HG03064 (cell line): ENCODE data around the gene ZMYND19.
"Not testable (repeated sequence)": the region's sequence is repeated elsewhere in the genome, so short reads cannot be mapped to it uniquely, and the experiment has no call there.

Experiments
- ATAC-seq: cut with Tn5 transposase; IDR thresholded peaks from one replicate; pipeline ENCODE4 v1.9.1; 2021; ENCODE audit warnings: low read depth; ENCODE audit not compliant: unreplicated experiment

ZMYND19 gene

GRCh38 chr9:137564134-137564533 lies 26.2 kb downstream of the ZMYND19 start:
- ATAC-seq = no peak

DNA sequence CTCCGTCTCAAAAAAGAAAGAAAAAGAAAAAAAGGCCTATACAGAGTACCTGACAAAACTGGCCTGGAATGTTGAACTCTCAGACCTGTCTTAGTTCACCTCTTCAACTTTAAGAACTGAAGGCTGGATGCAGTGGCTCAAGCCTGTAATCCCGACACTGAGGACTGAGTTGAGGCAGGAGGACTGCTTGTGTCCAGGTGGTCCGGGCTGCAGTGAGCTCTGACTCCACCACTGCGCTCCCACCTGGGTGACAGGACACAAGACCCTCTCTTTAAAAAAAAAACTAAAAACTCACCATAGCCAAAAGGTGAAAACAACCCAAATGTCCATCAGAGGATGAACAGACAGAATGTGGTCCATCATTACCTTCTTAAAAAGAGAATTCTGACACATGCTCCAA lies 32.2 kb downstream of the ZMYND19 start:
- no peak for ATAC-seq

DNA sequence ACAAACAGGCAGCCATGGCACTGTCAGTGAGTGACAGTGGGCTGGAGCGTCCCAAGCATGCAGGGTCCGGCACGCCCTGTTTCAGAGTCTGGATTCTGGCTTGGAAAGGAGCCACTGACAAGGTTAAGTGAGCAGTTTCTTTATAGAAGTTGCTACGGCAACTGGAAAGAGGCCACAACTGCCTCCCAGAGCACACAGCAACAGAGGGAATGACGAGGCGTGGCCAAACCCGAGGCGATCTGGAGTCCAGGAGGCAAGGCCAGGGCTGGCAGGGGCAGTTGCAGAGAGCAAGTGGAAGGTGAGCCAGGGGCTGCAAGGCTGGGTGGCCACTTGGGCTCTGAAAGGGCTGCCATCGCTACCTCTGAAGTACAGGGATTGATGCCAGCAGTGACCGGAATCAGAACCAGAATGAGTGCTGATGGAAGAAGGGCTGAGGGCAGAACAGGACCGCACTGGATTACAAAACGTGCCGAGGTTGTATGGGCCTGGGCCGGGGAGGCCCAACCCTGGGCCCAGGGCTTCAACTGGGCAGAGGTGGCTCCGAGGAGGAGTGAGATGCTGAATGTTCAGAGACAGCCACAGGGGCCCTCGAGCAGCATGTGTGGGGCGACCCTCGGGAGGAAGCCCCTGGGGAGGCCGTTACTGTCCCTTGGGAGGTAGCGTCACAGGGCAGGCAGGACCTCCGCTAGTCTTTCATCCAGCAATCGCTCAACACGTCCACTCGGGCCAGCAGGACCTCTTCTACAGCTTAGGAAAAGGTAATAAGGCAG lies 34.1 kb downstream of the ZMYND19 start:
- no peak for ATAC-seq

GRCh38 chr9:137555179-137555578 lies 35.1 kb downstream of the ZMYND19 start:
- no peak for ATAC-seq

GRCh38 chr9:137554349-137554748 lies 36.0 kb downstream of the ZMYND19 start:
- ATAC-seq = no peak

DNA sequence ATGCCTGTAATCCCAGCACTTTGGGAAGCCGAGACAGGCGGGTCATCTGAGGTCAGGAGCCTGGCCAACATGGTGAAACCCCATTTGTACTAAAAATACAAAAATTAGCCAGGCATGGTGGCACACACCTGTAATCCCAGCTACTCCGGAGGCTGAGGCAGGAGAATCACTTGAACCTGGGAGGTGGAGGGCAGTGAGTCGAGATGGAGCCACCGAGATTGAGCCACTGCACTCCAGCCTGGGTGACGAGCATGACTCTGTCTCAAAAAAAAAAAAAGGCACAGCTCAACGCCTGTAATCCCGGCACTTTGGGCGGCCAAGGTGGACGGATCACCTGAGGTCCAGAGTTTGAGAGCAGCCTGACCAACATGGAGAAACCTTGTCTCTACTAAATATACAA lies 36.7 kb downstream of the ZMYND19 start:
- not testable (repeated sequence) for ATAC-seq

- peak; percentile 13 for ATAC-seq
Observed at GRCh38 chr9:137552022-137552768, 38.1 kb downstream of the ZMYND19 start.

- peak; percentile 60 for ATAC-seq
Observed at GRCh38 chr9:137551264-137552021, 38.9 kb downstream of the ZMYND19 start, which contains the start of gene MRPL41. TSS of gene MRPL41 (plus strand) at chr9:137551879. CDS start at chr9:137552082, 203 bp downstream.

DNA sequence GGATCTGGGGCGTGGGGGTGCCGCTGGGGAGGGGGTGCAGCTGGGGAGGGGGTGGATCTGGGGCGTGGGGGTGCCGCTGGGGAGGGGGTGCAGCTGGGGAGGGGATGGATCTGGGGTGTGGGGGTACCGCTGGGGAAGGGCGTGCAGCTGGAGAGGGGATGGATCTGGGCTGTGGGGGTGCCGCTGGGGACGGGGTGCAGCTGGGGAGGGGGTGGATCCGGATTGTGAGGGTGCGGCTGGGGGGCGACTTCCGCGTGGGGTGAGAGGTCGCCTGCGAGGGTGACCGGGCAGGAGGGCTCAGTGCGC lies 39.4 kb downstream of the ZMYND19 start:
- ATAC-seq = not testable (repeated sequence)

GRCh38 chr9:137550231-137550621 lies 40.1 kb downstream of the ZMYND19 start, which contains the start of gene PNPLA7:
TSS of gene PNPLA7 (minus strand) at chr9:137550402. CDS start at chr9:137550197, 205 bp downstream.
- ATAC-seq = no peak

- ATAC-seq = no peak
Observed at GRCh38 chr9:137547687-137548543, 42.4 kb downstream of the ZMYND19 start.

DNA sequence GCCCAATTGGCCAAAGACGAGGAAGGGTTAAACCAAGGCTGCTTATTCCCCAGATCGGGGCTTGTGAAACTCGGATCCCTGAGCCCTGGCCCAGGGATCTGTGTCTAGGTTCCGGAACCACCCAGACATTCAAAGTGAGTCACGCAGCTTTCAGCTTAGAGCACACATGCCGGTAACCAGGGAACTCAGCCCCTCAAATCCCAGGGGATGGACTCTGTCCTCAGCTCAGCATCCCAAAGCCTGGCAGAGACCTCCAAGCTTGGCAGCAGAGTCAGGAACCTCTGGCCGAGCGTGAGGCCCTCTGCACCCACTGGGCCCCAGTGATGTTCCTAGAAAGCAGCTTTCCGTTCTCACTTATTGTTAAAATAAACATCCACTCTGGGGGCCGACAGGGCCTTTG lies 45.2 kb downstream of the ZMYND19 start:
- no peak for ATAC-seq

GRCh38 chr9:137544176-137544760 lies 46.0 kb downstream of the ZMYND19 start:
- ATAC-seq = no peak

DNA sequence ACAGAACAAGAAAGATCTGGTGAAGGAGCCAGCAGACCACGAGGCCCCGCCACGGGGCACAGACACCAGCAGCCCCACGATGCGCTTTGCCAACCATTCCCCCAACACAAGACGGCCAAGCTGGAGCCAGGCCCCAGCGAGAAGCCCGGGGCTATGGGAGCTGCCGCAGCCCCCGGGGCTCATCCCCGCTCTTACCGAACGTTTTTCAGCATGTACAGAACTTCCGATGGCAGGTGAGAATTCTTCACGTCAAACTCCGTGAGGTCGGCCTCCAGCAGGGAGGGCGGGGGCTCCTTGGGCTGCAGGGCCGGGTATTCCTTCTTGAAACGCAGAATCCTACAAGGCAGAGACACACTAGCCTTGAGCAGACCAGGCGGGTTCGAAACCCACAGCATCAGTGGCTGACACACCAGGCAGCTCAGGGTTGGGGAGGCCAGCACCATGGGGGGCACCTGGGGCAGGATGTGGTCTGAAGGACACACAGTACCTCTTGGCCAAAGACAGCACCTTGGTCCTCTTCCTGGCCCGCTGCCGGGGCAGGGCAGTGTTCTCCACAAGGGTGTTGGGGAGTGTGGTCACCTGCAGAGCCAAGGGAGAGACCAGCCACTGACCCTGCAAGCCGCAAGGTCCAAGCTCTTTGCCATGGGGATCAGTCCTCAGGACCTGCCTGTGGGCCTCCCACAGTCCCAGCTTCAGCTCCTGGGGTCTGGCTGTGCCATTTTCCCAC lies 46.9 kb downstream of the ZMYND19 start:
- no peak for ATAC-seq

- ATAC-seq = no peak
Observed at GRCh38 chr9:137542486-137542885, 47.8 kb downstream of the ZMYND19 start.

DNA sequence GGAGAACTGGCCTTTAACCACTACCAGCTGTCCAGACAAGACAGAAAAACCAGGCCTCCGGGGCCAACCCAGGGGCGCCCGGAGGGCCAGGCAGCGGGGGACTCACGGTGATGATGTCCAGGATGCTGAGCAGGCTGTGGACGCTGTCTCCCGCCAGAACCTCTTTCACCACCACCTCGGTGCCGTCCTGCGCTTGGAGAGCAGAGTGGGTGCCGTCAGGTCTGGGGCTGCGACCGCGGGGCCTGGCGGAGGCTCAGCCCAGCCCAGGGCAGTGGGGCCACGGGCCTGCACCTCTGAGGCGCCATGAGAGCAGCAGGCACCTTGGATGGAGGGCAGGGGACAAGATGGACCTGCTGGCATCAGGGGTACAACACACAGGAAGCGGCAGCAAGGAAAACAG lies 49.8 kb downstream of the ZMYND19 start:
- ATAC-seq = no peak

DNA sequence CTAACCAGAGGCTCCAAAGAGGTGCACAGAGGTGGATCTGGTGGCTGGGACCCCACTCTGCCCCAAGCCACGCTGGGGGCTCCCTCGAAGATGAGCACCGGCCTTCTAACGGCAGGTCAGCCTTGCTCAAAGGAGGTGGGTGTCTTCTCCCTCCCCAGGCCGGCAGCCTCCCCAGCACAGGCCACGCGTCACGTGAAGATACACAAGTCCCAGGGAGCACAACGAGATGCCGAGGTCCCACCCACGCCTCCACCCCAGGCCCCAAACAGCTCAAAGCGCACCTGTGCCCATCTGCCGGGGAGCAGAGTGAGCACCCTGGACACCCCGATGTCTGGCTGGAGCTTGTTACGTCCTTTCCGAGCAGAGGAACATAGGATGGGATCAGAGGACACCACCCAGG lies 52.3 kb downstream of the ZMYND19 start:
- no peak for ATAC-seq

DNA sequence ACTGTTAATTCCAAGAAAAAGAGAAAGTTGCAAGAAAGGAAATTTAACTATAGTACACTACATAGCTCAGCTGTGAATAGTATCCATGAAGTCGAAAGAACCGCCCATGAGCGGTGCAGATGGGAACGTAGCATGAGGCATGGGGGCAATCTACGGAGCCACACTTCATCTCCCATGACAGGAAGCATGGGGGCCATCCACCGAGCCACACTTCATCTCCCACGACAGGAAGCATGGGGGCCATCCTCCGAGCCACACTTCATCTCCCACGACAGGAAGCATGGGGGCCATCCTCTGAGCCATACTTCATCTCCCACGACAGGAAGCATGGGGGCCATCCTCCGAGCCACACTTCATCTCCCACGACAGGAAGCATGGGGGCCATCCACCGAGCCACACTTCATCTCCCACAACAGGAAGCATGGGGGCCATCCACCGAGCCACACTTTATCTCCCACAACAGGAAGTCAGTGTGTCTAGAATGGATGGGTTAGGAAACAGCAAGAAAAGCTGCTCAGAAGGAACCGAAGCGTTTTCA lies 53.6 kb downstream of the ZMYND19 start:
- ATAC-seq = not testable (repeated sequence)

DNA sequence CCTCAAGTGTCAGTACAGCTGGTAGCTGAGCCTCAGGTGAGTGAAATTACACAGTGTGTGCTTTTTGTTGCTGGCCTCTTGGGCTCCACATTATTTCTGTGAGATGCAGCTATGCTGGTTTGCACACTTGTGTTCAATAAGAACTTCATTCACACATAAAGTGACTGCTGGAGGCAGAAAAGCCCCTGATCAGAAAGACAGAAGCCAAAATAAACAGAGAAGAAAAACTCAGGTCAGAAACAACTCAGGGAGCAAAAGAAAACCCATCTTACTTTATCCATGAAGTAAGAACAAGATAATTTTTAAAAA lies 55.2 kb downstream of the ZMYND19 start:
- ATAC-seq = no peak
